ENCODE data around the gene ZNF57. TPM values are rescaled to one million over a fixed set of nuclear protein-coding genes. Genes with fewer than 3 reads are reported as not detected.

The ZNF57 gene
- total and polyA plus RNA-seq, 2 of the 13 experiments (the other 11 are each of a cell fraction or from before 2014, with no cell fraction given), result 6.6 to 17.5 TPM

DNA sequence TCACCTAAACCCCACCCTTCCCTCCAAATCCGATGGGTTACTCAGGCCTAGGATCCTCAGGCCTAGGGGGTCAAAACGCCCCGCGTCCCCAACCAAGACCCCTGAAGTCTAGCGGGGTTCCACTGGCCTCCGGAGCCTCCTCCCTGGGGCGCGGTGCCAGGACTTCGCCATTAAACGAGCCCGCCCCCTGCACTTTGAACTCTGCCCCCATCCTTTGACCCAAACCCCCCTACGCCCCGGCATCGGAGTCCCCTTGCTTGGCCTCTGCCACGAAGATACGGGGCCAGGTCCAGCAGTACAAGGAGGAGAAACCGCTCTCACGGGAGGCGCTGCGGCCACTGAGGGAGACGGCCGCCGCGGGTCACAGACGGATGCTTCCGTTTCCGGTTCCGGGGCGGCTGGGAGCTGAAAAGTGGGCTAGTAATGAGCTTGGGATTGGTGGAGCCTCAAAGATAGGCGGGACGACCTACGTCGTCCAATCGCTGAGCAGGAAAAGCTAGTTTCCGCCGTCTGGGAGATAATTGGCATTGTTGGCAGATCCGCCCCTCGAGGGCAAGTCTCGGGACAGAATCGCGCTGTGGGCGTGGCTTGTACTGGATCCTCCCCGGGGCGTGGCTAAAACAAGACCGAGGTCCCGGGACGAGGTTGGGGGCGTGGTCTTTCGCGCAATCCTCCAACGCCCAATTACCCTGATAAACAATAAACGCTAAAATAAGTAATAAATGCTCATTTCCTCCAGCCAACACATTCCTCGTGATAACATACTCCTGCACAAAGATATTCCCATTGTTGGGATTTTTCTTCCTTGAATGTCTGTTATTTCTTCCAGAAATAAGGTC lies 49.8 kb downstream of the ZNF57 start (continued):
- TF ChIP-seq TMF1 (CRISPR knock-in tag; IDR thresholded peaks at IDR 0.05; ENCODE audit: low read depth) (0 out of 2 replicates have a peak, but pooled peaks have one; percentile 21), GATAD1 (CRISPR knock-in tag; IDR thresholded peaks at IDR 0.05) (peak; percentile 90), ZNF570 (CRISPR knock-in tag; IDR thresholded peaks at IDR 0.05; ENCODE audit: borderline replicate concordance) (no peak), CEBPB (IDR thresholded peaks at IDR 0.05; ENCODE audit: borderline replicate concordance, low read depth, low read length) (no peak), ZNF235 (CRISPR knock-in tag; IDR thresholded peaks at IDR 0.05; ENCODE audit: borderline replicate concordance) (0 out of 2 replicates have a peak, but pooled peaks have one; percentile 50), ONECUT2 (CRISPR knock-in tag; IDR thresholded peaks at IDR 0.05) (0 out of 2 replicates have a peak, but pooled peaks have one; percentile 17), NCOR1 (IDR thresholded peaks at IDR 0.05; ENCODE audit: borderline replicate concordance, low read length) (peak; percentile 95), ZNF772 (CRISPR knock-in tag; IDR thresholded peaks at IDR 0.05) (peak; percentile 77), ESRRA (CRISPR knock-in tag; IDR thresholded peaks at IDR 0.05; ENCODE audit: low read depth) (peak; percentile 59; the same call in 1 of the 2 replicates), KDM5A (IDR thresholded peaks at IDR 0.05; ENCODE audit: borderline replicate concordance, low read length) (peak; percentile 91), TAF1 (CRISPR knock-in tag; IDR thresholded peaks at IDR 0.05) (peak; percentile 84), SRY (CRISPR knock-in tag; IDR thresholded peaks at IDR 0.05) (peak; percentile 85), AGO2 (optimal IDR thresholded peaks at IDR 0.05; ENCODE audit: low read depth, low read length) (peak; percentile 64), NFYC (CRISPR knock-in tag; IDR thresholded peaks at IDR 0.05) (peak; percentile 92), EHMT2 (IDR thresholded peaks at IDR 0.05; ENCODE audit: borderline replicate concordance, low read depth, low read length) (no peak), ZNF225 (CRISPR knock-in tag; IDR thresholded peaks at IDR 0.05) (peak; percentile 62; the same call in 1 of the 2 replicates), ZNF563 (CRISPR knock-in tag; IDR thresholded peaks at IDR 0.05) (peak; percentile 62; the same call in 1 of the 2 replicates)
- TF ChIP-seq, protein P1, sequence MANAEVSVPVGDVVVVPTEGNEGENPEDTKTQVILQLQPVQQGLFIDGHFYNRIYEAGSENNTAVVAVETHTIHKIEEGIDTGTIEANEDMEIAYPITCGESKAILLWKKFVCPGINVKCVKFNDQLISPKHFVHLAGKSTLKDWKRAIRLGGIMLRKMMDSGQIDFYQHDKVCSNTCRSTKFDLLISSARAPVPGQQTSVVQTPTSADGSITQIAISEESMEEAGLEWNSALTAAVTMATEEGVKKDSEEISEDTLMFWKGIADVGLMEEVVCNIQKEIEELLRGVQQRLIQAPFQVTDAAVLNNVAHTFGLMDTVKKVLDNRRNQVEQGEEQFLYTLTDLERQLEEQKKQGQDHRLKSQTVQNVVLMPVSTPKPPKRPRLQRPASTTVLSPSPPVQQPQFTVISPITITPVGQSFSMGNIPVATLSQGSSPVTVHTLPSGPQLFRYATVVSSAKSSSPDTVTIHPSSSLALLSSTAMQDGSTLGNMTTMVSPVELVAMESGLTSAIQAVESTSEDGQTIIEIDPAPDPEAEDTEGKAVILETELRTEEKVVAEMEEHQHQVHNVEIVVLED (CRISPR knock-in tag; IDR thresholded peaks at IDR 0.05; ENCODE audit: borderline replicate concordance), result peak; percentile 67
- TF ChIP-seq, protein P2, sequence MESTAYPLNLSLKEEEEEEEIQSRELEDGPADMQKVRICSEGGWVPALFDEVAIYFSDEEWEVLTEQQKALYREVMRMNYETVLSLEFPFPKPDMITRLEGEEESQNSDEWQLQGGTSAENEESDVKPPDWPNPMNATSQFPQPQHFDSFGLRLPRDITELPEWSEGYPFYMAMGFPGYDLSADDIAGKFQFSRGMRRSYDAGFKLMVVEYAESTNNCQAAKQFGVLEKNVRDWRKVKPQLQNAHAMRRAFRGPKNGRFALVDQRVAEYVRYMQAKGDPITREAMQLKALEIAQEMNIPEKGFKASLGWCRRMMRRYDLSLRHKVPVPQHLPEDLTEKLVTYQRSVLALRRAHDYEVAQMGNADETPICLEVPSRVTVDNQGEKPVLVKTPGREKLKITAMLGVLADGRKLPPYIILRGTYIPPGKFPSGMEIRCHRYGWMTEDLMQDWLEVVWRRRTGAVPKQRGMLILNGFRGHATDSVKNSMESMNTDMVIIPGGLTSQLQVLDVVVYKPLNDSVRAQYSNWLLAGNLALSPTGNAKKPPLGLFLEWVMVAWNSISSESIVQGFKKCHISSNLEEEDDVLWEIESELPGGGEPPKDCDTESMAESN (CRISPR knock-in tag; conservative IDR thresholded peaks at IDR 0.05), result peak; percentile 64; the same call in 1 of the 2 replicates
- TF ChIP-seq, protein P3, sequence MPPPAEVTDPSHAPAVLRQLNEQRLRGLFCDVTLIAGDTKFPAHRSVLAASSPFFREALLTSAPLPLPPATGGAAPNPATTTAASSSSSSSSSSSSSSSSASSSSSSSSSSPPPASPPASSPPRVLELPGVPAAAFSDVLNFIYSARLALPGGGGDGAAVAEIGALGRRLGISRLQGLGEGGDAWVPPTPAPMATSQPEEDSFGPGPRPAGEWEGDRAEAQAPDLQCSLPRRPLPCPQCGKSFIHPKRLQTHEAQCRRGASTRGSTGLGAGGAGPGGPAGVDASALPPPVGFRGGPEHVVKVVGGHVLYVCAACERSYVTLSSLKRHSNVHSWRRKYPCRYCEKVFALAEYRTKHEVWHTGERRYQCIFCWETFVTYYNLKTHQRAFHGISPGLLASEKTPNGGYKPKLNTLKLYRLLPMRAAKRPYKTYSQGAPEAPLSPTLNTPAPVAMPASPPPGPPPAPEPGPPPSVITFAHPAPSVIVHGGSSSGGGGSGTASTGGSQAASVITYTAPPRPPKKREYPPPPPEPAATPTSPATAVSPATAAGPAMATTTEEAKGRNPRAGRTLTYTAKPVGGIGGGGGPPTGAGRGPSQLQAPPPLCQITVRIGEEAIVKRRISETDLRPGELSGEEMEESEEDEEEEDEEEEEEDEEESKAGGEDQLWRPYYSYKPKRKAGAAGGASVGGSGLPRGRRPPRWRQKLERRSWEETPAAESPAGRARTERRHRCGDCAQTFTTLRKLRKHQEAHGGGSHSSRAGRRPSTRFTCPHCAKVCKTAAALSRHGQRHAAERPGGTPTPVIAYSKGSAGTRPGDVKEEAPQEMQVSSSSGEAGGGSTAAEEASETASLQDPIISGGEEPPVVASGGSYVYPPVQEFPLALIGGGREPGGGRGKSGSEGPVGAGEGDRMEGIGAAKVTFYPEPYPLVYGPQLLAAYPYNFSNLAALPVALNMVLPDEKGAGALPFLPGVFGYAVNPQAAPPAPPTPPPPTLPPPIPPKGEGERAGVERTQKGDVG (CRISPR knock-in tag; IDR thresholded peaks at IDR 0.05; ENCODE audit: borderline replicate concordance), result 0 out of 2 replicates have a peak, but pooled peaks have one; percentile 40
- TF ChIP-seq, protein P4, sequence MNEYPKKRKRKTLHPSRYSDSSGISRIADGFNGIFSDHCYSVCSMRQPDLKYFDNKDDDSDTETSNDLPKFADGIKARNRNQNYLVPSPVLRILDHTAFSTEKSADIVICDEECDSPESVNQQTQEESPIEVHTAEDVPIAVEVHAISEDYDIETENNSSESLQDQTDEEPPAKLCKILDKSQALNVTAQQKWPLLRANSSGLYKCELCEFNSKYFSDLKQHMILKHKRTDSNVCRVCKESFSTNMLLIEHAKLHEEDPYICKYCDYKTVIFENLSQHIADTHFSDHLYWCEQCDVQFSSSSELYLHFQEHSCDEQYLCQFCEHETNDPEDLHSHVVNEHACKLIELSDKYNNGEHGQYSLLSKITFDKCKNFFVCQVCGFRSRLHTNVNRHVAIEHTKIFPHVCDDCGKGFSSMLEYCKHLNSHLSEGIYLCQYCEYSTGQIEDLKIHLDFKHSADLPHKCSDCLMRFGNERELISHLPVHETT (CRISPR knock-in tag; conservative IDR thresholded peaks at IDR 0.05), result peak; percentile 95
